A673 (cell line): ENCODE measurements around the gene ZDHHC8.

ENCODE experiments used
- CTCF ChIP-seq: fragments of 300-800, 200-600 bp; sonication (generic); conservative IDR thresholded peaks from 2 replicates; pipeline ENCODE4 v1.5.1; 2017; ENCODE audit warnings: low read depth, mild to moderate bottlenecking, antibody characterized with exemption, low read length, moderate library complexity, mixed read lengths
- EZH2 ChIP-seq: fragments of 200-600 bp; sonication (generic); IDR thresholded peaks from 2 replicates; pipeline ENCODE4 v1.6.1; 2017; ENCODE audit warnings: borderline replicate concordance, low read depth, mild to moderate bottlenecking, mixed read lengths, antibody characterized with exemption, low read length; ENCODE audit not compliant: poor library complexity, severe bottlenecking

- no peak for TF ChIP-seq CTCF
- TF ChIP-seq EZH2, result no peak
Measured at GRCh38 chr22:20137671-20138416, 6.2 kb downstream of the ZDHHC8 start.
